Lower lobe of right lung (tissue), 2 donors: Measurements from ENCODE around the gene PLD4. TPM values are rescaled to one million over a fixed set of nuclear protein-coding genes. Genes with fewer than 3 reads are reported as not detected.

Source experiments
- ATAC-seq, 2 donors: fragments of 200-7000 bp; cut with Tn5 transposase; one replicate each; pipeline ENCODE4 v1.9.1; 2020 to 2022; ENCODE audit warnings: mild to moderate bottlenecking in 2 of 2, moderate library complexity in 2 of 2
- DNase-seq: peaks from one replicate; pipeline ENCODE4 v3.0.0-alpha.2; 2020
- H3K27ac ChIP-seq: fragments of 200-600 bp; one replicate; pipeline ENCODE4 v1.8.0; 2022
- H3K27me3 ChIP-seq: fragments of 200-600 bp; one replicate; pipeline ENCODE4 v1.8.0; 2022; ENCODE audit warnings: low read depth
- H3K36me3 ChIP-seq: fragments of 200-600 bp; one replicate; pipeline ENCODE4 v1.8.0; 2022; ENCODE audit warnings: mild to moderate bottlenecking
- H3K4me1 ChIP-seq: fragments of 200-600 bp; one replicate; pipeline ENCODE4 v1.8.0; 2022
- H3K4me3 ChIP-seq: fragments of 200-600 bp; one replicate; pipeline ENCODE4 v1.8.0; 2022; ENCODE audit warnings: mild to moderate bottlenecking
- H3K9me3 ChIP-seq: fragments of 200-600 bp; one replicate; pipeline ENCODE4 v1.8.0; 2022
- CTCF ChIP-seq: fragments of 200-600 bp; IDR thresholded peaks from one replicate; pipeline ENCODE4 v1.8.0; 2022; ENCODE audit warnings: antibody characterized with exemption, mild to moderate bottlenecking
- intact Hi-C: fragments of 100-400 bp; cut with DNase I; formaldehyde crosslinking; loops from one replicate; pipeline ENCODE4 v1.11.0; 2022
- total RNA-seq: library from RNA; stranded (reverse); fragmentation: NEBNext Ultra II Directional; extraction: Animal tissue kit (Norgen Biotek cat#: 25700); gene quantifications from one replicate; pipeline ENCODE4 v1.2.1, GENCODE V29; 2021
- donor health status: DM: no; HTN: yes; CAD: no; lungs with severe emphysema.

PLD4 gene
- total RNA-seq, 1 donor from 2014 or later = 1.2 TPM

DNA sequence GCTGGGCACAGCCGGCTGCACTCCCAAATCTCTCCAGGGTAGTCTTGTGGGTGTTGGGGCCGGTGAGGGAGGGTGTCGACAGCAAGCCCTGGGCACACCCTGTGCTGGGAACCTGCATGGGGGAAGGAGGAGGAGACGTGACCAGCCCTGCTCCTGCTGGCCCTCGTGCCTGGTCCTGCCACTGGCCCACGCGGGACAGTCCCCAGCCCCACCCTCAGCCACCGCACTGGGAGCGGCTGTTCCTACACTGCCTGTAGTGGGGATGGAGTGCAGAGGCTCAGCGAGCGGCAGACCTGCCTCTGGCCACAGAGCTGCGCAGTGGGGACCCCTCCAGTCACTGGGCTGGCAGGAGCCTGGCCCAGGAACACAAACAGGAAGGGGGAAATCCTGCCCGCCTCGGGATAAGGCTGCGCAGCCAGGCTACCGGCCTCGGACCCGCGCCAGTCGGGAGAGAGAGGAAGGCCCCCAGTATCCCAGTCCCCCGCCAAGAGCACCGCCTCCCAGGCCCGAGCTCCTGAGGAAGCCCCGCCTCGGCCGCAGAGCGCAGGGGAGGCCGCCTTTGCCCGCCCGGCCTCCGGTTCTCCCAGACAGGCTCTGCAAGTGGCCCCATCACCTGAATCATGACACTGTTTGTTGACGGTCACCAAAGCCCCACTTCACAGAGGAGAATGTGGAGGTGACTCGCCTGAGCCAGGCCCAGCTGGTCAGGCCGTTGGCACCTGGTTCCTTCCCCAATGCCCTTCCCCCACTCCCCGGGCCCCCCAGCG is 42.9 kb downstream of the PLD4 start:
- DNase-seq (peak; percentile 69), ATAC-seq (peak; percentile 54 to 71)
- H3K36me3 ChIP-seq = no peaks in the 10 kb centered on the region
- H3K4me1 ChIP-seq = peaks cover 46% of the 10 kb centered on the region
- H3K9me3 ChIP-seq = no peaks in the 10 kb centered on the region
- intact Hi-C loops = no loop called here
- TF ChIP-seq CTCF = no peak
- peak overlapping the region; percentile 42 for H3K4me3 ChIP-seq
- no peaks in the 10 kb centered on the region for H3K27me3 ChIP-seq
- peak overlapping the region; percentile 60 for H3K27ac ChIP-seq

GRCh38 chr14:104968153-104968527 is 43.5 kb downstream of the PLD4 start:
- H3K27ac ChIP-seq = peak overlapping the region; percentile 60
- H3K9me3 ChIP-seq = no peaks in the 10 kb centered on the region
- intact Hi-C loops = no loop called here
- TF ChIP-seq CTCF = no peak
- H3K4me3 ChIP-seq = peak overlapping the region; percentile 42
- peaks cover 52% of the 10 kb centered on the region for H3K4me1 ChIP-seq
- no peaks in the 10 kb centered on the region for H3K36me3 ChIP-seq
- no peaks in the 10 kb centered on the region for H3K27me3 ChIP-seq
- DNase-seq (peak; percentile 65), ATAC-seq (peak; percentile 23 to 24)

- Histone ChIP-seq H3K4me1 (peaks cover 58% of the 10 kb centered on the region), H3K9me3 (no peaks in the 10 kb centered on the region), H3K36me3 (no peaks in the 10 kb centered on the region), H3K4me3 (peak overlapping the region; percentile 42), H3K27me3 (no peaks in the 10 kb centered on the region), H3K27ac (peak overlapping the region; percentile 60)
- TF ChIP-seq CTCF = no peak
- ATAC-seq = no peak
- peak; percentile 47 for DNase-seq
- intact Hi-C loops = no loop called here
Observed at GRCh38 chr14:104968541-104969401, 44.1 kb downstream of the PLD4 start.

GRCh38 chr14:104969741-104970230 is 45.1 kb downstream of the PLD4 start:
- H3K27ac ChIP-seq = peak overlapping the region; percentile 86
- H3K27me3 ChIP-seq = no peaks in the 10 kb centered on the region
- no peaks in the 10 kb centered on the region for H3K36me3 ChIP-seq
- TF ChIP-seq CTCF = no peak
- ATAC-seq (no peak), DNase-seq (peak; percentile 44)
- peak overlapping the region; percentile 42 for H3K4me3 ChIP-seq
- H3K4me1 ChIP-seq = peaks cover 68% of the 10 kb centered on the region
- H3K9me3 ChIP-seq = no peaks in the 10 kb centered on the region
- intact Hi-C loops = loop anchor here (10.0 kb wide), 1 partner anchor 75 kb away; no protein-coding TSS in a partner anchor

GRCh38 chr14:104970231-104971068 is 45.8 kb downstream of the PLD4 start:
- ATAC-seq = no peak
- peak overlapping the region; percentile 42 for H3K4me3 ChIP-seq
- peaks cover 75% of the 10 kb centered on the region for H3K4me1 ChIP-seq
- H3K9me3 ChIP-seq = no peaks in the 10 kb centered on the region
- intact Hi-C loops = loop anchor here (10.0 kb wide), 1 partner anchor 74 kb away; no protein-coding TSS in a partner anchor
- H3K27ac ChIP-seq = peak overlapping the region; percentile 86
- peak; percentile 63 for DNase-seq
- H3K27me3 ChIP-seq = no peaks in the 10 kb centered on the region
- TF ChIP-seq CTCF = no peak
- H3K36me3 ChIP-seq = no peaks in the 10 kb centered on the region
